Erythroblast (primary cell): Measurements from ENCODE around the gene CCR7.

ENCODE experiments used
- DNase-seq, 2 experiments: peaks; one replicate each; lab custom pipeline; 2025; lab: John Stamatoyannopoulos, UW
- GATA1 ChIP-seq: IDR thresholded peaks from 2 replicates; pipeline ENCODE4 v1.6.1; 2011; ENCODE audit warnings: low read depth, mild to moderate bottlenecking, control low read depth, low read length, moderate library complexity
- POLR2A ChIP-seq: IDR thresholded peaks from 2 replicates; pipeline ENCODE4 v1.6.1; 2011; ENCODE audit warnings: mild to moderate bottlenecking, low read length

Gene CCR7

GRCh38 chr17:40561871-40562611 is 3.2 kb downstream of the CCR7 start:
- TF ChIP-seq GATA1 (no peak), POLR2A (no peak)
- peak; percentile 25 to 29 for DNase-seq

- DNase-seq = peak in 1 of 2 experiments; percentile 48
- TF ChIP-seq POLR2A (no peak), GATA1 (no peak)
These were observed 3.9 kb downstream of the CCR7 start for GRCh38 chr17:40561294-40561870.

- peak; percentile 50 to 77 for DNase-seq
- TF ChIP-seq GATA1 = no peak
- no peak for TF ChIP-seq POLR2A
These were observed 4.5 kb downstream of the CCR7 start for GRCh38 chr17:40560592-40561293.

- no peak for TF ChIP-seq GATA1
- peak; percentile 73 to 87 for DNase-seq
These were observed 5.2 kb downstream of the CCR7 start for GRCh38 chr17:40559954-40560591.

- no peak for TF ChIP-seq GATA1
- TF ChIP-seq POLR2A = no peak
- no peak for DNase-seq
These were observed 5.7 kb downstream of the CCR7 start for GRCh38 chr17:40559564-40559916.

- DNase-seq = no peak
- TF ChIP-seq POLR2A = no peak
- no peak for TF ChIP-seq GATA1
These were observed 6.2 kb downstream of the CCR7 start for GRCh38 chr17:40558890-40559563.

GRCh38 chr17:40558300-40558889 is 6.9 kb downstream of the CCR7 start:
- TF ChIP-seq GATA1 = no peak
- no peak for TF ChIP-seq POLR2A
- no peak for DNase-seq

GRCh38 chr17:40557531-40558299 is 7.6 kb downstream of the CCR7 start:
- no peak for DNase-seq
- TF ChIP-seq POLR2A (no peak), GATA1 (no peak)

GRCh38 chr17:40556884-40557414 is 8.3 kb downstream of the CCR7 start:
- no peak for DNase-seq
- TF ChIP-seq POLR2A (no peak), GATA1 (no peak)

- TF ChIP-seq GATA1 (no peak), POLR2A (no peak)
- DNase-seq = no peak
These were observed 9.0 kb downstream of the CCR7 start for GRCh38 chr17:40556198-40556661.

- DNase-seq = no peak
- no peak for TF ChIP-seq GATA1
- TF ChIP-seq POLR2A = no peak
These were observed 9.7 kb downstream of the CCR7 start for GRCh38 chr17:40555296-40556190.
